Gastroesophageal sphincter (tissue), 4 donors: ENCODE measurements around the gene TSPOAP1. TPM values are rescaled to one million over a fixed set of nuclear protein-coding genes. Genes with fewer than 3 reads are reported as not detected.
A peak's percentile ranks its signal among the peaks of the same experiment; 100 is the strongest.

Source experiments
- ATAC-seq: fragments of 150-250 bp; one replicate; pipeline ENCODE4 v1.9.1; 2016; ENCODE audit warnings: mild to moderate bottlenecking, moderate library complexity
- H3K27ac ChIP-seq, 4 donors: fragments of 200-600 bp; sonication (generic) in 3 of 4; 1 replicate in 3 of 4; 2 replicates in 1 of 4; pipeline ENCODE4 v1.5.1; 2016 to 2019
- H3K27me3 ChIP-seq: fragments of 200-600 bp; sonication (generic); one replicate; pipeline ENCODE4 v1.5.1; 2019
- H3K36me3 ChIP-seq, 2 donors: fragments of 200-600 bp; sonication (generic); one replicate each; pipeline ENCODE4 v1.5.1; 2019; ENCODE audit warnings: control low read depth in 1 of 2
- H3K4me1 ChIP-seq, 3 donors: fragments of 200-600 bp; sonication (generic); 1 replicate in 2 of 3; 2 replicates in 1 of 3; pipeline ENCODE4 v1.5.1; 2016 to 2019; ENCODE audit warnings: control low read depth in 2 of 3
- H3K4me3 ChIP-seq, 2 donors: fragments of 200-600 bp; sonication (generic); one replicate each; pipeline ENCODE4 v1.5.1; 2019; ENCODE audit warnings: mild to moderate bottlenecking in 1 of 2, moderate library complexity in 1 of 2
- H3K9me3 ChIP-seq, 3 donors: fragments of 200-600 bp; sonication (generic); one replicate each; pipeline ENCODE4 v1.5.1; 2017 to 2019; ENCODE audit warnings: control low read depth in 2 of 3
- CTCF ChIP-seq, 4 experiments: fragments of 200-600 bp in 2 of 4; fragments of 450-650 bp in 2 of 4; sonication (generic) in 1 of 4; IDR thresholded peaks; one replicate each; pipeline ENCODE4 v1.5.1; 2017 to 2019; ENCODE audit warnings: antibody characterized with exemption in 4 of 4, mild to moderate bottlenecking in 2 of 4, moderate library complexity in 2 of 4
- EP300 ChIP-seq: sonication (generic); formaldehyde crosslinking; IDR thresholded peaks from one replicate; pipeline ENCODE4 v1.6.1; 2017; ENCODE audit warnings: antibody characterized with exemption, mild to moderate bottlenecking
- POLR2A ChIP-seq, 2 donors: fragments of 450-650 bp; IDR thresholded peaks; one replicate each; pipeline ENCODE4 v1.6.1; 2017; ENCODE audit warnings: antibody characterized with exemption in 2 of 2, mild to moderate bottlenecking in 2 of 2, moderate library complexity in 1 of 2
- POLR2AphosphoS5 ChIP-seq: sonication (generic); formaldehyde crosslinking; IDR thresholded peaks from one replicate; pipeline ENCODE4 v1.6.1; 2017; ENCODE audit warnings: antibody characterized with exemption
- WGBS, 2 donors: methylation state at CpG; one replicate each; pipeline ENCODE4 v1.1.5; 2018; ENCODE audit warnings: low coverage in 1 of 2; 5-methylcytosine and 5-hydroxymethylcytosine counted together
- total RNA-seq, 4 donors: library from RNA; depleted of rRNA; stranded (reverse); fragments of >200 nt; gene quantifications; one replicate each; pipeline ENCODE4 v1.1.0, GENCODE V29; 2016

The TSPOAP1 gene
- total RNA-seq, 4 donors from 2014 or later: 7.4 to 44.8 (median 23.0) TPM

DNA sequence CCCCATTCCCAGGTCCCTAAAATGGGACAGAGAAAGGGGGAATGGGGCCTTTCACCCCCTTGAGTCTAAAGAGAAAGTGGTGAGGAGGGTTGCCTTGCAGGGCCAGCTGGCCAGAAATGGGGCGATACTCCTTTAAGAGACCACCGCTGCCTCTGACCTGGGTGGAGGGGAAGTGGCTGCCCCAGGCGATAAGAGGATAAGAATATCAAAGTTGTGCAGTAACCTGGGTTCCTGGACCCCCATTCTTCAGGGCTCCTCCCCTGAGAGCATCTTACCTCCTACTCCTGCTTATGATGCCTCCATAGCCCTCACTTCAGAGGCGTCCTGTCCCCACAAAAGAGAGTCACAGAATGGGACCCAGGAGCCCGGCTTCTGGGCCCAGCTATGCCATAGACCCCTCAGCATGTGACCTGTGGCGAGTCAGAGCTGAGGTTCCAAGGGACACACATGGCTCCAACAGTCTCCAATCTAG lies 5.2 kb upstream of the TSPOAP1 start:
- peaks cover 20% of the 10 kb centered on the region for H3K27me3 ChIP-seq
- no peaks in the 10 kb centered on the region for H3K36me3 ChIP-seq
- H3K9me3 ChIP-seq: no peaks in the 10 kb centered on the region
- TF ChIP-seq CTCF (IDR thresholded peaks at IDR 0.05): no peak
- no peak for TF ChIP-seq POLR2AphosphoS5
- TF ChIP-seq EP300: no peak
- TF ChIP-seq POLR2A (IDR thresholded peaks at IDR 0.05): no peak
- no peak overlapping the region for H3K4me3 ChIP-seq
- H3K27ac ChIP-seq: peak overlapping the region in 1 of 4 donors; percentile 66
- H3K4me1 ChIP-seq: peaks cover 0 to 42% (median 4%) of the 10 kb centered on the region in 3 donors
- WGBS, 2 donors: 63 to 78% methylated on average over 3 to 6 of the region's 6 CpGs
- no peak for ATAC-seq

DNA sequence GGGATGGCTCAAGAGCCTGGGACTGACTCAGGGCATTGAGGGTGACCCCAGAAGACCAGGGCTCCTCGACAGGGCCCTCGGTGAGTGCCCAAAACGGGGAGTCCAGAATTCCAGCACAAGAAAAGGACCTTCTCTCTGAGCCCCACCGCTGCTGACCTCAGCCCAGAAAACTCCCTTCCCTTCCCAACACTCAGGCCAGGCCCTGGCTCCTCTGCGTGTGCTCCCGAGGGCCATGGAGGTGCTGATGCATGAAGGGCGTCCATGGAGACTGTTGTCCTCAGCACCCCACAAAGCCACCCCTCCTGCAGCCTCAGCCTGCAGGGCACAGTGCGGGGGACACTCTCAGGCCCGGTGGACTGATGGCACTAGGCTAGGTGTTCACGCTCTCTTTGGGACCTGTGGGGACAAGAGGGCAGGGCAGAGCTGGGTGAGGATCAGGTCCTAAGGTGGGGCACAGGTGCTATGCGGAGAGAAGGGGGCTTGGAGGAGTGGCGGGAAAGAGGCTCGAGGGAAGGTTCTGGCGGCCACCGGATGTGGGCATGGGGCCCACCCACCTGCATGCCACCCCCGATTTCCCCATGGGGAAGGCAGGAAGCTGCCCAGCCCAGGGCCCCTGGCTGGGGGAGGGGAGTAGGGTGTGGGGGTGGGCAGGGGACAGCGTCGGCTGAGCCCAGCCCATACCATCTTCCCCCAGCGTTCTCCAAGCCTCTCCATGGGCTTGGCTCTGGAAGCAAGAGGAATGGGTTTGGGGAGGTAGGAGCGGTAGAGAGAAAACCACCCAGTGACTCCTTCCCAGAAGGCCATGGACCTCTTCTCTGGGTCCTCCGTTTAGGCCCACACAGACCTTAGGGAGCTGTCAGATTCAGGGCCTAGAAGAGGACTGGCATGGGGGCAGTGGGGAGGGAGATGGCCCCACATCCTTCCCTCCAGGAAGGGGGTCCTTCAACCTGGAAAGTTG lies 4.5 kb upstream of the TSPOAP1 start:
- peaks cover 0 to 42% (median 2%) of the 10 kb centered on the region in 3 donors for H3K4me1 ChIP-seq
- H3K4me3 ChIP-seq: peak overlapping the region in 1 of 2 donors; percentile 48
- no peaks in the 10 kb centered on the region for H3K9me3 ChIP-seq
- ATAC-seq: no peak
- no peaks in the 10 kb centered on the region for H3K36me3 ChIP-seq
- TF ChIP-seq POLR2A (IDR thresholded peaks at IDR 0.05) (no peak), CTCF (IDR thresholded peaks at IDR 0.05) (no peak)
- peak overlapping the region in 1 of 4 donors; percentile 66 for H3K27ac ChIP-seq
- WGBS, 2 donors: 58% methylated on average over 2 of the region's 21 CpGs; no CpG with 5 or more reads in 1 of the 2 donors
- peaks cover 20% of the 10 kb centered on the region for H3K27me3 ChIP-seq

DNA sequence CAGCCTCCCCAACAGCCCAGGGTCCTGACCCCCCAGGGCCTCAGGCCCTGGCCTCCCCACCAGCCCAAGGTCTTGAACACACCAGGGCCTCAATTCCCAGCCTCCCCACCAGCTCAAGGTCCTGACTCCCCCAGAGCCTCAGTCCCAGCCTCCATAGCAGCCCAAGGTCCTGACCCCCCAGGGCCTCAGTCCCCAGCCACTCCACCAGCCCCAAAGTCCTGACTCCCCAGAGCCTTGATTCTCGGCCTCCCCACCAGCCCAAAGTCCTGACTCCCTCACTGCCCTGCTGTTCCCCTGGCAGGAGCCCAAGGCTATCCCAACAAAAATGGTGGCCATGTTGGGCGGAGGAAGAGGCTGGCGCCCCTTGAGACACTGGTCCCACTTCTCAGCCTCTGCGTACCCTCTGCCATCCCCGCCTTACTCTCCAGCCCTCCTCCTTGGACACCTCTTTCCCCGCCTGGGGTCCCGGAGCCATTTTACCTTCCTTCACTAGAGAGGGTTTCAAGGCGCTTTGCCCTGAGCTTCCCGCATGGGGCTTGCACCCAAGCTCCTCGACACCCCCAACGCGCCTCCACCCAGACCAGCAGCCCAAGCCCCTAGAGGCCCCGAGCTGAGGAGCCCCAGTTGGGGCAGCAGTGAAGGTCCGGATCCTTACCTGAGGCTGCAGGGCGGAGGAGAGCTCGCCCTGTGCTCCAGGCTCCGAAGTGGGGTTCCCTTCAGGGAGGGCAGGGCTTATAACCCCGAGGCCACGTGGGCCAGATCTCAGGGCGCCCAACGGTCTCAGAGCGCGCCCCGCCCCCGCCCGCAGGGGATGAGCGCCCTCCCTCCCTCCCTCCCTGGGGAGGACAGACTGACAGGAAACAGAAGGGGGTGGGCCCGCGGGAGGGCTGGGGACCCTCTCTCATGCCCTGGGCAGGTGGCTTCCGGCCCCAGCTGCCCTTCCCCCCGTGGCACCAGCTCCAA lies 3.5 kb upstream of the TSPOAP1 start:
- H3K9me3 ChIP-seq: no peaks in the 10 kb centered on the region
- TF ChIP-seq POLR2AphosphoS5: peak; percentile 67
- peak; percentile 65 to 89 for TF ChIP-seq POLR2A (IDR thresholded peaks at IDR 0.05)
- no peak for TF ChIP-seq CTCF (IDR thresholded peaks at IDR 0.05)
- no peak for TF ChIP-seq EP300
- H3K27me3 ChIP-seq: peaks cover 20% of the 10 kb centered on the region
- H3K36me3 ChIP-seq: no peaks in the 10 kb centered on the region
- peak overlapping the region in 3 of 4 donors; percentile 22 to 66 (median 26) for H3K27ac ChIP-seq
- H3K4me3 ChIP-seq: peak overlapping the region; percentile 27 to 48
- ATAC-seq: peak; percentile 21
- H3K4me1 ChIP-seq: peaks cover 0 to 33% (median 0%) of the 10 kb centered on the region in 3 donors
- WGBS, 2 donors: 100% methylated on average over 1 of the region's 31 CpGs; no CpG with 5 or more reads in 1 of the 2 donors

DNA sequence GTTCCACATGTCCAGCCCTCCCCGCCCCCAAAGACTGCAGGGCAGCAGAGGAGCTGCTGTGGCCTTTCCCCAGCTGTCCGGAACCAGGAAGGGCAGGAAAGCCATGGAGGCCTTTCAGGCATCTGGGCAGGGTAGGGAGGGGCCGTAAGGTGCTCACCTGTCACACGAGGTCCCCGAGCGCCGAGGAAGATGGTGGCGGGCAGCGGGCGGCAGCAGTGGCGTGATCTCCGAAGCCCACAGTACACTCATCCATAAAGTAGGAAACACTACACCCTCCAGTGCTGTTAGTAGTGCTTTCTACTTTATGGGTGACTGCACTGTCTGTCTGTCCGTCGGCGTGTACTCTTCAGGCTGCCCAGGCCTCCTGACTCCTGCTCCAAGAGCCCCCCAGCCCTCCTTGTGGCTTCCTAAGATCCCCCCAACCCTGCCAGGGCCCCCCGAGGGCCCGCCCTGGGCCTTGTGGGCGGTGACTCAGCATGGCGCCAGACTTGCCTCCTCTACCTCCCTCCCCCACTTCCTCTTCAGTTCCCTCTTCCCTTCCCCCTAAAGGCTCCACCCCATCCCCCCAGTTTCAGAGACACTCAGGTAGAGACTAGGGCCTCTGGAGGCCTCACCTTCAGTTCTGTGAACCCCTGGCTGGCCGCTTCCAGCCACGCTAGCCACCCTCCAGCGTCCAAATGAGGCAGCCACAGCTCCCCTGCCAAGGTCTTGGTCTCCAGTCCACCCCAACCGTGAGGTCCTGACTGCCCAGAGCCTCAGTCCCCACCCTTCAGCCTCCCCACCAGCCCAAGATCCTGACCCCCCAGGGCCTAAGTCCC lies 2.6 kb upstream of the TSPOAP1 start:
- Histone ChIP-seq H3K36me3 (no peaks in the 10 kb centered on the region), H3K27ac (peak overlapping the region in 3 of 4 donors; percentile 22 to 66 (median 26)), H3K4me1 (peaks cover 0 to 24% (median 0%) of the 10 kb centered on the region in 3 donors), H3K9me3 (no peaks in the 10 kb centered on the region), H3K4me3 (peak overlapping the region; percentile 27 to 48), H3K27me3 (peaks cover 20% of the 10 kb centered on the region)
- ATAC-seq: no peak
- TF ChIP-seq EP300 (no peak), POLR2AphosphoS5 (no peak), CTCF (IDR thresholded peaks at IDR 0.05) (no peak), POLR2A (IDR thresholded peaks at IDR 0.05) (no peak)
- 54 to 80% methylated on average over 2 to 9 of the region's 23 CpGs for WGBS, 2 donors
